ENCODE results near the gene NR5A2.

DNA sequence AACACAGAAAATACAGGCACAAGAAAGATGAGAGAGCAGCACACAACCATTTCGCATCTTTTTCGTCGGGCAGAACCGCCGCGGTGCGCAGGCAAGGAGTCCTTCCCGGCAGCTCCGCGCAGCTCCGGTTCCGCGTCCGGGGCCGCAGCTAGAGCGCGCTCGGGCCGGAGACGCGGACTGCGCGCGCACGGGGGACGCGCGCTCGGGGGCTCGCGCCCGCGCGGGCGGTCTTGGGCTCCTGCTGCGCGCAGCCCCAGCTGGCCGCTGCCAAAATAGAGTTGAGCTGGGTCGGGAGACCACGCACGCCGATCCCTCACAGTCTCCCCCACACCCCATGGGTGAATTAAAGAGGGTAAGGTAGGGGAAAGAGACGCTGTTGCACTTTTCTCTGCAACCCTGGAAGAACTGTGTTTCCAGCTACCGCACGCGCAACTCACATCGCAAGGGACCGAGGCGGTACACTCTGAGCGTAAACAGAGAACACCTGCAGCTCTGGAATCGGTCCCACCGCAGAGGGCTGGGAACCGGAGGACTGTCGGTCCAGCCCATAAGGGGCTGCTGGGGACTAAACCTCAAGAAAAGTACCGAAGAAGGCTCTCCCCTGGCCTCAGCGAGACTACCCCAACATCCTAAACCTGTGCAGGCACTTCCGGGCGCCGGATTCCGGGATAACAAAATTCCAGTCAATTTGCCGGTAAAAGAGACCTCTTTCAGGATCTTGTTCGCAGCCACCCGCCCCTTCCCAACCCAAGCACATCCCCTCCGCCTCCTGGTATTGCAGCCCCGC lies 1.7 kb downstream of the NR5A2 start:
- TF ChIP-seq, protein P1, sequence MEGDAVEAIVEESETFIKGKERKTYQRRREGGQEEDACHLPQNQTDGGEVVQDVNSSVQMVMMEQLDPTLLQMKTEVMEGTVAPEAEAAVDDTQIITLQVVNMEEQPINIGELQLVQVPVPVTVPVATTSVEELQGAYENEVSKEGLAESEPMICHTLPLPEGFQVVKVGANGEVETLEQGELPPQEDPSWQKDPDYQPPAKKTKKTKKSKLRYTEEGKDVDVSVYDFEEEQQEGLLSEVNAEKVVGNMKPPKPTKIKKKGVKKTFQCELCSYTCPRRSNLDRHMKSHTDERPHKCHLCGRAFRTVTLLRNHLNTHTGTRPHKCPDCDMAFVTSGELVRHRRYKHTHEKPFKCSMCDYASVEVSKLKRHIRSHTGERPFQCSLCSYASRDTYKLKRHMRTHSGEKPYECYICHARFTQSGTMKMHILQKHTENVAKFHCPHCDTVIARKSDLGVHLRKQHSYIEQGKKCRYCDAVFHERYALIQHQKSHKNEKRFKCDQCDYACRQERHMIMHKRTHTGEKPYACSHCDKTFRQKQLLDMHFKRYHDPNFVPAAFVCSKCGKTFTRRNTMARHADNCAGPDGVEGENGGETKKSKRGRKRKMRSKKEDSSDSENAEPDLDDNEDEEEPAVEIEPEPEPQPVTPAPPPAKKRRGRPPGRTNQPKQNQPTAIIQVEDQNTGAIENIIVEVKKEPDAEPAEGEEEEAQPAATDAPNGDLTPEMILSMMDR (IDR thresholded peaks at IDR 0.05): no peak
- no peak for TF ChIP-seq EP300 (IDR thresholded peaks at IDR 0.05)
